ENCODE data around the gene DNAJA3. TPM values are rescaled to one million over a fixed set of nuclear protein-coding genes. Genes with fewer than 3 reads are reported as not detected.

Gene DNAJA3
- total and polyA plus RNA-seq, 9 of the 15 experiments (the other 6 are each of a cell fraction or from before 2014, with no cell fraction given): 8.1 to 105 (median 79.0) TPM

DNA sequence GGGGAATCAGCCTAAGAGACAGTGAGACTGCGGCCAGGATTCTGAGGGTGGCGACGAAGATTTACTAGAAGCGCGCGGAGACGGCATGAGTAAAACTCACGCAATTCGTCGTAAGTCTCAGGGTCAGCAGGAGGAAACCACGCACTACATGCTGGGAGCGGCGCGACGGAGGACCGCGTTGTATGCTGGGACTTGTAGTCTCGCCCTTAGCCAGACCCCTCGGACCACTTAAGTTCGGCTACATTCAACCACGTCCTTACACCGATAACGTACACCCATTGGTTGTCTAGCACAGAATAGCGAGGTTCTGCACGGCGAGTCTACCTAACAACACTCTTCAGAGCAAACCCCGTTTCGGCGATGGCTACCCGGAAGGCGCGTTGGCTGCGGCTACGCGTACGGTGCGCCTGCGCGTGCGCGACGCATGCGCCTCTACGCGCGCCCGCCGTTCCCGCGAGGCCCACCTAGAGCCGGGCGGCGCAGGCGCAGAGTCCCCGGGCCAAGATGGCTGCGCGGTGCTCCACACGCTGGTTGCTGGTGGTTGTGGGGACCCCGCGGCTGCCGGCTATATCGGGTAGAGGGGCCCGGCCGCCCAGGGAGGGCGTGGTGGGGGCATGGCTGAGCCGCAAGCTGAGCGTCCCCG lies at the start of gene DNAJA3 (continued):
- TF ChIP-seq ARNT (IDR thresholded peaks at IDR 0.05): no peak; a peak in 1 of 4 replicates
- TF ChIP-seq RCOR1 (IDR thresholded peaks at IDR 0.05; ENCODE audit: borderline replicate concordance in 1 of 2, low read depth in 2 of 2, low read length in 2 of 2): no peak
- TF ChIP-seq SRSF3 (IDR thresholded peaks at IDR 0.05; ENCODE audit: insufficient read depth, low read length): no peak
- TF ChIP-seq CHCHD3 (CRISPR knock-in tag; IDR thresholded peaks at IDR 0.05): no peak
- TF ChIP-seq DLX4 (CRISPR knock-in tag; IDR thresholded peaks at IDR 0.05): no peak
- TF ChIP-seq E2F3 (CRISPR knock-in tag; IDR thresholded peaks at IDR 0.05): peak; percentile 78
- TF ChIP-seq, protein P1, sequence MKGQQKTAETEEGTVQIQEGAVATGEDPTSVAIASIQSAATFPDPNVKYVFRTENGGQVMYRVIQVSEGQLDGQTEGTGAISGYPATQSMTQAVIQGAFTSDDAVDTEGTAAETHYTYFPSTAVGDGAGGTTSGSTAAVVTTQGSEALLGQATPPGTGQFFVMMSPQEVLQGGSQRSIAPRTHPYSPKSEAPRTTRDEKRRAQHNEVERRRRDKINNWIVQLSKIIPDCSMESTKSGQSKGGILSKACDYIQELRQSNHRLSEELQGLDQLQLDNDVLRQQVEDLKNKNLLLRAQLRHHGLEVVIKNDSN (CRISPR knock-in tag; IDR thresholded peaks at IDR 0.05): peak; percentile 46
- no peak for TF ChIP-seq MTF1 (CRISPR knock-in tag; IDR thresholded peaks at IDR 0.05; ENCODE audit: borderline replicate concordance)
- TF ChIP-seq CBFA2T2 (conservative IDR thresholded peaks at IDR 0.05): no peak
- peak; percentile 95 for TF ChIP-seq TAF7 (tag; IDR thresholded peaks at IDR 0.05)
- TF ChIP-seq ZNF384 (IDR thresholded peaks at IDR 0.05; ENCODE audit: low read depth, low read length): 0 out of 2 replicates have a peak, but pooled peaks have one; percentile 14
- no peak for TF ChIP-seq GABPB2 (CRISPR knock-in tag; conservative IDR thresholded peaks at IDR 0.05)
- no peak for TF ChIP-seq KLF13 (tag; IDR thresholded peaks at IDR 0.05; ENCODE audit: borderline replicate concordance, low read depth)
- TF ChIP-seq ZNF175 (CRISPR knock-in tag; IDR thresholded peaks at IDR 0.05; ENCODE audit: low read depth): no peak; the same call in 1 of the 2 replicates
- TF ChIP-seq MIER1 (IDR thresholded peaks at IDR 0.05; ENCODE audit: low read depth): no peak
- peak; percentile 91 for TF ChIP-seq HNRNPLL (IDR thresholded peaks at IDR 0.05; ENCODE audit: low read depth, low read length, poor library complexity, severe bottlenecking)
- no peak for TF ChIP-seq NR1H2 (CRISPR knock-in tag; IDR thresholded peaks at IDR 0.05)
- TF ChIP-seq KDM1A (IDR thresholded peaks at IDR 0.05): no peak
- no peak; the same call in 1 of the 2 replicates for TF ChIP-seq ZBTB49 (CRISPR knock-in tag; IDR thresholded peaks at IDR 0.05; ENCODE audit: borderline replicate concordance)
- TF ChIP-seq GABPA (tag; conservative IDR thresholded peaks at IDR 0.05; ENCODE audit: low read depth): peak; percentile 83
- no peak; a peak in 2 of 4 replicates for TF ChIP-seq NONO (IDR thresholded peaks at IDR 0.05; ENCODE audit: low read depth in 2 of 2, low read length in 1 of 2)
- no peak for TF ChIP-seq YBX1 (IDR thresholded peaks at IDR 0.05)
- TF ChIP-seq ZNF3 (CRISPR knock-in tag; IDR thresholded peaks at IDR 0.05): no peak
- no peak for TF ChIP-seq ZNF174 (CRISPR knock-in tag; IDR thresholded peaks at IDR 0.05)
- no peak for TF ChIP-seq IFI16 (CRISPR knock-in tag; IDR thresholded peaks at IDR 0.05)
- TF ChIP-seq ZNF561 (CRISPR knock-in tag; conservative IDR thresholded peaks at IDR 0.05): no peak
- TF ChIP-seq ZFP1 (CRISPR knock-in tag; IDR thresholded peaks at IDR 0.05): no peak; the same call in 1 of the 2 replicates
- TF ChIP-seq ELF4 (CRISPR knock-in tag; IDR thresholded peaks at IDR 0.05): peak; percentile 69; the same call in 1 of the 2 replicates
